SK-N-SH treated with all-trans-retinoic acid at 6 μM for 48 hours (cell line): ENCODE results near the gene SVIL.
"Not testable (repeated sequence)": the region's sequence is repeated elsewhere in the genome, so short reads cannot be mapped to it uniquely, and the experiment has no call there.

Source experiments
- ATAC-seq: fragments of 200-7000 bp; cut with Tn5 transposase; 3 replicates; pipeline ENCODE4 v1.9.1; 2020; ENCODE audit warnings: mild to moderate bottlenecking, moderate library complexity
- BACH2 ChIP-seq: fragments of 250-450 bp; sonication (Bioruptor Pico); IDR thresholded peaks from 2 replicates; pipeline ENCODE4 v1.9.0; 2021; ENCODE audit warnings: mild to moderate bottlenecking, borderline replicate concordance
- CREB5 ChIP-seq: fragments of 250-450 bp; sonication (Bioruptor Pico); IDR thresholded peaks from 2 replicates; pipeline ENCODE4 v1.5.1; 2020; ENCODE audit warnings: low read depth, mild to moderate bottlenecking, moderate library complexity
- CSDC2 ChIP-seq: fragments of 250-450 bp; sonication (Bioruptor Pico); IDR thresholded peaks from 2 replicates; pipeline ENCODE4 v1.5.0; 2020; ENCODE audit warnings: mild to moderate bottlenecking, moderate library complexity
- CSRNP3 ChIP-seq: fragments of 250-450 bp; sonication (Bioruptor Pico); IDR thresholded peaks from 2 replicates; pipeline ENCODE4 v1.5.1; 2021; ENCODE audit warnings: mild to moderate bottlenecking, moderate library complexity
- ESRRG ChIP-seq: fragments of 250-450 bp; sonication (Bioruptor Pico); IDR thresholded peaks from 2 replicates; pipeline ENCODE4 v1.6.1; 2021; ENCODE audit warnings: mild to moderate bottlenecking
- OSR1 ChIP-seq: fragments of 250-450 bp; sonication (Bioruptor Pico); IDR thresholded peaks from 2 replicates; pipeline ENCODE4 v1.8.0; 2022; ENCODE audit warnings: moderate library complexity, mild to moderate bottlenecking, inconsistent platforms
- POU6F1 ChIP-seq: fragments of 250-450 bp; sonication (Bioruptor Pico); IDR thresholded peaks from 2 replicates; pipeline ENCODE4 v1.8.0; 2021; ENCODE audit warnings: low read depth, mild to moderate bottlenecking, moderate library complexity, borderline replicate concordance
- PPARA ChIP-seq: fragments of 250-450 bp; sonication (Bioruptor Pico); IDR thresholded peaks from 2 replicates; pipeline ENCODE4 v1.5.0; 2020; ENCODE audit warnings: mild to moderate bottlenecking, borderline replicate concordance
- RARB ChIP-seq: fragments of 250-450 bp; sonication (Bioruptor Pico); IDR thresholded peaks from 2 replicates; pipeline ENCODE4 v1.8.0; 2021; ENCODE audit warnings: mild to moderate bottlenecking, moderate library complexity
- TOX ChIP-seq: fragments of 250-450 bp; sonication (Bioruptor Pico); IDR thresholded peaks from 2 replicates; pipeline ENCODE4 v1.8.0; 2021; ENCODE audit warnings: mild to moderate bottlenecking, moderate library complexity, borderline replicate concordance
- TSHZ2 ChIP-seq: fragments of 250-450 bp; sonication (Bioruptor Pico); IDR thresholded peaks from 2 replicates; pipeline ENCODE4 v1.5.0; 2020; ENCODE audit warnings: mild to moderate bottlenecking, moderate library complexity
- ZC3H10 ChIP-seq: fragments of 250-450 bp; sonication (Bioruptor Pico); IDR thresholded peaks from 2 replicates; pipeline ENCODE4 v1.5.1; 2021; ENCODE audit warnings: mild to moderate bottlenecking, moderate library complexity
- ZFP3 ChIP-seq: fragments of 250-450 bp; sonication (Bioruptor Pico); IDR thresholded peaks from 2 replicates; pipeline ENCODE4 v1.5.0; 2020; ENCODE audit warnings: mild to moderate bottlenecking, moderate library complexity
- ZFP30 ChIP-seq: fragments of 450-650 bp; formaldehyde crosslinking; IDR thresholded peaks from 2 replicates; pipeline ENCODE4 v1.5.0; 2022; ENCODE audit warnings: mild to moderate bottlenecking, moderate library complexity
- ZNF565 ChIP-seq: fragments of 450-650 bp; formaldehyde crosslinking; conservative IDR thresholded peaks from 2 replicates; pipeline ENCODE4 v1.5.0; 2020; ENCODE audit warnings: low read depth, mild to moderate bottlenecking, moderate library complexity
- ZNF70 ChIP-seq: fragments of 450-650 bp; formaldehyde crosslinking; IDR thresholded peaks from 2 replicates; pipeline ENCODE4 v1.5.0; 2020; ENCODE audit warnings: mild to moderate bottlenecking, moderate library complexity
- ZNF8 ChIP-seq: fragments of 450-650 bp; formaldehyde crosslinking; IDR thresholded peaks from 2 replicates; pipeline ENCODE4 v1.5.0; 2020; ENCODE audit warnings: mild to moderate bottlenecking, moderate library complexity

Gene SVIL

GRCh38 chr10:29537799-29538198, 97.0 kb downstream of the SVIL start:
- TF ChIP-seq CSDC2 (CRISPR knock-in tag) (no peak), BACH2 (CRISPR knock-in tag) (no peak), POU6F1 (no peak), ESRRG (no peak), ZFP3 (CRISPR knock-in tag) (no peak), CSRNP3 (CRISPR knock-in tag) (no peak)
- no peak for ATAC-seq

GRCh38 chr10:29536691-29537090, 98.1 kb downstream of the SVIL start:
- ATAC-seq, result not testable (repeated sequence)

GRCh38 chr10:29535778-29536453, 98.9 kb downstream of the SVIL start:
- TF ChIP-seq ZFP3 (CRISPR knock-in tag) (no peak), ZC3H10 (no peak), ZNF70 (CRISPR knock-in tag) (no peak), ZNF565 (CRISPR knock-in tag) (no peak), CSRNP3 (CRISPR knock-in tag) (no peak), BACH2 (CRISPR knock-in tag) (no peak), OSR1 (CRISPR knock-in tag) (no peak)
- peak; percentile 28 for ATAC-seq

GRCh38 chr10:29535012-29535777, 99.6 kb downstream of the SVIL start:
- peak; percentile 89 for ATAC-seq

GRCh38 chr10:29534590-29534989, 100.2 kb downstream of the SVIL start:
- no peak for ATAC-seq
- TF ChIP-seq TOX (CRISPR knock-in tag), result no peak
- TF ChIP-seq ESRRG, result no peak
- TF ChIP-seq CREB5 (CRISPR knock-in tag), result no peak
- no peak for TF ChIP-seq ZFP30 (CRISPR knock-in tag)
- no peak for TF ChIP-seq OSR1 (CRISPR knock-in tag)
- no peak for TF ChIP-seq TSHZ2 (CRISPR knock-in tag)
- TF ChIP-seq CSRNP3 (CRISPR knock-in tag), result no peak
- TF ChIP-seq ZNF8 (CRISPR knock-in tag), result no peak
- no peak for TF ChIP-seq ZNF565 (CRISPR knock-in tag)
- no peak for TF ChIP-seq RARB
- TF ChIP-seq, all 23 proteins: peak for 0

More at GRCh38 chr10:29535012-29535777, 99.6 kb downstream of the SVIL start:
- TF ChIP-seq POU6F1 (peak; percentile 19; the same call in 1 of the 2 replicates), PPARA (CRISPR knock-in tag) (no peak)
